K562 (cell line): ENCODE data around the gene PROK2.

Source experiments
- CHD2 ChIP-seq: IDR thresholded peaks from 2 replicates; pipeline ENCODE4 v1.6.1; 2011; ENCODE audit warnings: low read depth, low read length
- MYNN ChIP-seq, 2 experiments: sonication (generic); formaldehyde crosslinking in 1 of 2; IDR thresholded peaks; 2 replicates each; pipeline versions ENCODE4 v1.5.0 to v1.6.1; 2016 to 2020; ENCODE audit warnings: antibody characterized with exemption in 1 of 2, missing genetic modification reagents in 1 of 2
- NFYB ChIP-seq: IDR thresholded peaks from 2 replicates; pipeline ENCODE4 v1.6.1; 2011; ENCODE audit warnings: mild to moderate bottlenecking, moderate library complexity; ENCODE audit not compliant: insufficient read length; ENCODE audit errors: extremely low read depth
- POLR2A ChIP-seq: fragments of 450-650 bp; conservative IDR thresholded peaks from 2 replicates; pipeline ENCODE4 v1.6.1; 2016
- SP2 ChIP-seq: IDR thresholded peaks from 2 replicates; pipeline ENCODE4 v1.6.1; 2011; ENCODE audit warnings: mild to moderate bottlenecking, low read depth, low read length, moderate library complexity; ENCODE audit not compliant: poor library complexity, severe bottlenecking; ENCODE audit errors: extremely low read depth
- TAF1 ChIP-seq: IDR thresholded peaks from 2 replicates; pipeline ENCODE4 v1.6.1; 2011; ENCODE audit warnings: mild to moderate bottlenecking, low read length, moderate library complexity; ENCODE audit not compliant: insufficient read depth, control insufficient read depth, severe bottlenecking; ENCODE audit errors: extremely low read depth
- ZNF133 ChIP-seq: fragments of 250-450 bp; sonication (Bioruptor Pico); IDR thresholded peaks from 2 replicates; pipeline ENCODE4 v1.4.0; 2020; ENCODE audit warnings: mild to moderate bottlenecking
- ZNF274 ChIP-seq: IDR thresholded peaks from 2 replicates; pipeline ENCODE4 v1.6.1; 2011; ENCODE audit warnings: low read depth, mild to moderate bottlenecking, low read length, moderate library complexity, borderline replicate concordance
- ZNF3 ChIP-seq: fragments of 250-450 bp; sonication (Bioruptor Pico); IDR thresholded peaks from 2 replicates; pipeline ENCODE4 v1.5.0; 2021; ENCODE audit warnings: mild to moderate bottlenecking, moderate library complexity
- TF ChIP-seq, protein P1 (sequence below), 3 experiments: IDR thresholded peaks in 2 of 3; conservative IDR thresholded peaks in 1 of 3; 2 replicates each; pipeline ENCODE4 v1.5.1; 2011 to 2012; ENCODE audit warnings: low read length in 3 of 3, mild to moderate bottlenecking in 3 of 3, control low read depth in 2 of 3, improper control_type of control experiment in 1 of 3, inconsistent platforms in 1 of 3, low read depth in 1 of 3, mixed read lengths in 1 of 3, moderate library complexity in 1 of 3; ENCODE audit not compliant: insufficient read depth in 2 of 3

DNA sequence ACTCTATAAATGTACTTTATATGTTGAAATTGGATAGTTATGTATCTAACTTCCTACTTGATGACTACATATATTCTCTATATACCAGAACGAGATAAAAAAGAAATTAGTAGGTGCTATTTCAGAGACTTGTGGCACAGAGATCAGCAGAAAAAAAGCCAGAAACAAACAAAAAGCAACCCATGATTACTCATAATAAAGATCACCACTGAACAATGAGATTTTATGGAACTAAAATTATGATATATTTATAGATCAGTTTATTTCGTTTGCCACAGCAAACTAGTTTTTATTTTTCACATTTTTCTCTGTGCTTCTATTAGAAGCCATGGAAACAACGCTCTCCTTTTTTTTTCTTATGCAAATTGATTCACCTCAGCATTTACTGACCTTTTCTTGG is 15.1 kb upstream of the PROK2 start:
- TF ChIP-seq, protein P1, sequence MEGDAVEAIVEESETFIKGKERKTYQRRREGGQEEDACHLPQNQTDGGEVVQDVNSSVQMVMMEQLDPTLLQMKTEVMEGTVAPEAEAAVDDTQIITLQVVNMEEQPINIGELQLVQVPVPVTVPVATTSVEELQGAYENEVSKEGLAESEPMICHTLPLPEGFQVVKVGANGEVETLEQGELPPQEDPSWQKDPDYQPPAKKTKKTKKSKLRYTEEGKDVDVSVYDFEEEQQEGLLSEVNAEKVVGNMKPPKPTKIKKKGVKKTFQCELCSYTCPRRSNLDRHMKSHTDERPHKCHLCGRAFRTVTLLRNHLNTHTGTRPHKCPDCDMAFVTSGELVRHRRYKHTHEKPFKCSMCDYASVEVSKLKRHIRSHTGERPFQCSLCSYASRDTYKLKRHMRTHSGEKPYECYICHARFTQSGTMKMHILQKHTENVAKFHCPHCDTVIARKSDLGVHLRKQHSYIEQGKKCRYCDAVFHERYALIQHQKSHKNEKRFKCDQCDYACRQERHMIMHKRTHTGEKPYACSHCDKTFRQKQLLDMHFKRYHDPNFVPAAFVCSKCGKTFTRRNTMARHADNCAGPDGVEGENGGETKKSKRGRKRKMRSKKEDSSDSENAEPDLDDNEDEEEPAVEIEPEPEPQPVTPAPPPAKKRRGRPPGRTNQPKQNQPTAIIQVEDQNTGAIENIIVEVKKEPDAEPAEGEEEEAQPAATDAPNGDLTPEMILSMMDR (IDR thresholded peaks at IDR 0.05 in 2 of 3, conservative IDR thresholded peaks at IDR 0.05 in 1 of 3; ENCODE audit: insufficient read depth in 2 of 3, low read depth in 1 of 3, low read length in 3 of 3): no peak
- TF ChIP-seq CHD2 (no peak), SP2 (no peak), ZNF133 (CRISPR knock-in tag) (no peak), MYNN (IDR thresholded peaks at IDR 0.05) (no peak), MYNN (CRISPR knock-in tag; IDR thresholded peaks at IDR 0.05) (no peak), TAF1 (no peak), NFYB (no peak), ZNF3 (CRISPR knock-in tag) (no peak), POLR2A (no peak), ZNF274 (no peak)
